Measurements from ENCODE around the gene OR8B4.

- TF ChIP-seq YY1 (IDR thresholded peaks at IDR 0.05; ENCODE audit: insufficient read depth, insufficient read length) (no peak), SUZ12 (IDR thresholded peaks at IDR 0.05; ENCODE audit: extremely low read depth, insufficient read depth, insufficient read length) (no peak)
Observed at GRCh38 chr11:124463324-124463723, 38.7 kb upstream of the OR8B4 start.

Data from NT2/D1 (cell line).